ENCODE results near the gene HPRT1.

DNA sequence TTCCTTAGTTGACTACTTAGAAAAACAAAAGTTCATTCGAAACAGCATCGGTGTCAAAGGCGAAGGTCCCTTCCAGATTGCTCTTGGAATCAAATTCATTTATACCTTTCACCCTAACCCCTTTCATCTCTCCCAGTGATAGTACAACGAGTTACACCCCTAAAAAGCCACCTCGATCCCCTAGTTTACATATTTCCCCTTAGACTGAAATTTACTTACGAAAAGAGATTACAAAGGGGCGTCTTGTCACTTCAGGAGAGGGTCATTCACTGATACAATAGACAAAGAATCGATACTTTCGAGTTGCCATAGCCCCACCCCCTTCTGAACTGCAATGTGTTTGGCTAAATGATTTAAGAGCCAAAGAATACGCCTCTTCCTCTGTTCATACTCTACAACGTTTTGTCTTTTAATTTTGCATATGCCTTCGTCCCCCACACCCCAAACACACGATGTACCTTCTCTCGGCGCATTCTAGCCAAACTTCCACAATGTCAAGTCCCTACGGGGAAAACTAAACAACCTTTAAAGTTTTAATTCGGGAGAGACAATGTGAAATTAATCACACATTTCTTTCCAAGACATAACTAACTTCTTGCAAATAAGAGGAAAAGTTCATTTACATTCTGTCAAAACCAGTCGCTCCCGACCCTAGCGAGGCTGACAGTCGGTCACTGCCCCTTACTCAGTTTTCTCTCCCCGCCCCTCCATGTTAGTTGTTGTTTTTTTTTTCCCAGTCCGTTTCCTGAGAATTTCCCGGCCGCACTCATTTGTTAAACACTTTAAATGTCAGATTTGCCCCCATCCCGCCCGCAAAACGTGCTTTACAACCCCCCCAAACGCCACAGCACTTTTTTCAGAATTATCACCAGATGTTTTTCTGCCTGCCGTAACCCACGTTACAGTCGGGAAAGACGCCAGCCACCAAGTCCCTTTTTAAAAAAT is 88.6 kb downstream of the HPRT1 start:
- TF ChIP-seq, protein P1, sequence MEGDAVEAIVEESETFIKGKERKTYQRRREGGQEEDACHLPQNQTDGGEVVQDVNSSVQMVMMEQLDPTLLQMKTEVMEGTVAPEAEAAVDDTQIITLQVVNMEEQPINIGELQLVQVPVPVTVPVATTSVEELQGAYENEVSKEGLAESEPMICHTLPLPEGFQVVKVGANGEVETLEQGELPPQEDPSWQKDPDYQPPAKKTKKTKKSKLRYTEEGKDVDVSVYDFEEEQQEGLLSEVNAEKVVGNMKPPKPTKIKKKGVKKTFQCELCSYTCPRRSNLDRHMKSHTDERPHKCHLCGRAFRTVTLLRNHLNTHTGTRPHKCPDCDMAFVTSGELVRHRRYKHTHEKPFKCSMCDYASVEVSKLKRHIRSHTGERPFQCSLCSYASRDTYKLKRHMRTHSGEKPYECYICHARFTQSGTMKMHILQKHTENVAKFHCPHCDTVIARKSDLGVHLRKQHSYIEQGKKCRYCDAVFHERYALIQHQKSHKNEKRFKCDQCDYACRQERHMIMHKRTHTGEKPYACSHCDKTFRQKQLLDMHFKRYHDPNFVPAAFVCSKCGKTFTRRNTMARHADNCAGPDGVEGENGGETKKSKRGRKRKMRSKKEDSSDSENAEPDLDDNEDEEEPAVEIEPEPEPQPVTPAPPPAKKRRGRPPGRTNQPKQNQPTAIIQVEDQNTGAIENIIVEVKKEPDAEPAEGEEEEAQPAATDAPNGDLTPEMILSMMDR (IDR thresholded peaks at IDR 0.05) = no peak
- no peak for TF ChIP-seq POLR2A (IDR thresholded peaks at IDR 0.05)

Measured in vagina (tissue), 2 donors.